Caco-2 (cell line): ENCODE measurements around the gene C22orf39. TPM values are rescaled to one million over a fixed set of nuclear protein-coding genes. Genes with fewer than 3 reads are reported as not detected.
"Not testable (repeated sequence)": the region's sequence is repeated elsewhere in the genome, so short reads cannot be mapped to it uniquely, and the experiment has no call there.

Source experiments
- BruUV-seq: library from RNA; stranded (reverse); fragments of 400-500 nt; replicated peaks from 2 replicates; lab custom pipeline; 2021; lab: Mats Ljungman, UMichigan
- CTCF ChIA-PET: fragments of 300-600 bp; sonication (Branson Sonifier 250); formaldehyde crosslinking; loops from one replicate; lab custom pipeline; 2022; ENCODE audit warnings: antibody characterized with exemption; lab: Charles Lee
- POLR2A ChIA-PET: fragments of 300-600 bp; sonication (Branson Sonifier 250); formaldehyde crosslinking; loops from one replicate; lab custom pipeline; 2022; ENCODE audit warnings: antibody characterized with exemption; lab: Charles Lee
- DNase-seq, 2 experiments: peaks; one replicate each; pipeline versions ENCODE4 v3.0.0 to v3.0.0-alpha.2; 2020 to 2022
- H3K27me3 ChIP-seq: replicated peaks from 2 replicates; pipeline ENCODE4 v1.6.0; 2011; ENCODE audit warnings: low read length; ENCODE audit not compliant: control insufficient read depth, insufficient read depth
- H3K36me3 ChIP-seq: 2 replicates; pipeline ENCODE4 v1.5.1; 2011; ENCODE audit warnings: low read length; ENCODE audit not compliant: control insufficient read depth, insufficient read depth
- H3K4me1 ChIP-seq: fragments of 250-450 bp; sonication (Bioruptor Pico); 2 replicates; pipeline ENCODE4 v1.5.1; 2020; ENCODE audit warnings: mild to moderate bottlenecking
- H3K4me3 ChIP-seq: 2 replicates; pipeline ENCODE4 v1.5.1; 2011; ENCODE audit warnings: low read depth, mild to moderate bottlenecking, control low read depth, low read length
- H3K9me3 ChIP-seq: fragments of 250-450 bp; sonication (Bioruptor Pico); 2 replicates; pipeline ENCODE4 v1.5.1; 2020; ENCODE audit warnings: mild to moderate bottlenecking, moderate library complexity
- H3K27ac Mint-ChIP-seq: one replicate; pipeline ENCODE4 v1.8.0; 2022; ENCODE audit warnings: mixed read lengths; ENCODE audit not compliant: unreplicated experiment
- H3K27me3 Mint-ChIP-seq: one replicate; pipeline ENCODE4 v1.8.0; 2022; ENCODE audit warnings: mixed read lengths; ENCODE audit not compliant: insufficient read depth, unreplicated experiment
- H3K36me3 Mint-ChIP-seq: one replicate; pipeline ENCODE4 v1.8.0; 2022; ENCODE audit warnings: mild to moderate bottlenecking, mixed read lengths; ENCODE audit not compliant: insufficient read depth, unreplicated experiment
- H3K4me1 Mint-ChIP-seq: one replicate; pipeline ENCODE4 v1.8.0; 2022; ENCODE audit warnings: low read depth, mixed read lengths; ENCODE audit not compliant: unreplicated experiment
- H3K4me3 Mint-ChIP-seq: one replicate; pipeline ENCODE4 v1.8.0; 2022; ENCODE audit warnings: mild to moderate bottlenecking, moderate library complexity, mixed read lengths; ENCODE audit not compliant: unreplicated experiment
- H3K9me3 Mint-ChIP-seq: one replicate; pipeline ENCODE4 v1.8.0; 2022; ENCODE audit warnings: mixed read lengths; ENCODE audit not compliant: unreplicated experiment
- CTCF ChIP-seq, 2 experiments: fragments of 200-600 bp in 1 of 2; IDR thresholded peaks; 1 replicate in 1 of 2; 2 replicates in 1 of 2; pipeline versions ENCODE4 v1.5.1 to v1.8.0; 2011 to 2022; ENCODE audit warnings: antibody characterized with exemption in 1 of 2, control low read depth in 1 of 2, inconsistent platforms in 1 of 2, low read depth in 1 of 2, low read length in 1 of 2, mild to moderate bottlenecking in 1 of 2, moderate library complexity in 1 of 2; ENCODE audit not compliant: insufficient read depth in 1 of 2, severe bottlenecking in 1 of 2, unreplicated experiment in 1 of 2
- intact Hi-C: fragments of 100-400 bp; cut with micrococcal nuclease; formaldehyde crosslinking; loops from one replicate; pipeline ENCODE4 v1.10.0; 2022; ENCODE audit not compliant: unreplicated experiment
- total RNA-seq: library from RNA; stranded (reverse); gene quantifications from 2 replicates; pipeline ENCODE4 v1.2.3, GENCODE V29; 2022

Gene C22orf39
- total RNA-seq, 1 experiment from 2014 or later, result 36.1 TPM

GRCh38 chr22:19448076-19448607 is 631 bp upstream of the C22orf39 start:
- no TSS peak for BruUV-seq
- CTCF ChIA-PET, result no interaction called here
- H3K27me3 Mint-ChIP-seq, result no peaks in the 10 kb centered on the region
- Histone ChIP-seq H3K27me3 (no peaks in the 10 kb centered on the region), H3K4me1 (no peaks in the 10 kb centered on the region), H3K9me3 (no peaks in the 10 kb centered on the region), H3K4me3 (peak overlapping the region; percentile 76), H3K36me3 (peaks cover 2% of the 10 kb centered on the region; the same call in 1 of the 2 replicates)
- H3K27ac Mint-ChIP-seq, result peak overlapping the region; percentile 76
- TF ChIP-seq CTCF (IDR thresholded peaks at IDR 0.05; ENCODE audit: insufficient read depth in 1 of 2, low read depth in 1 of 2, low read length in 1 of 2, severe bottlenecking in 1 of 2, unreplicated experiment in 1 of 2), result no peak
- POLR2A ChIA-PET, result interaction anchor here (1.9 kb wide), 1 partner anchor 31 kb away, joined by 10 read pairs; the partner anchor contains the start of gene CDC45
- peak overlapping the region; percentile 81 for H3K4me3 Mint-ChIP-seq
- intact Hi-C loops, result no loop called here
- H3K36me3 Mint-ChIP-seq, result peaks cover 48% of the 10 kb centered on the region
- DNase-seq, result peak; percentile 63 to 66
- H3K4me1 Mint-ChIP-seq, result peaks cover 17% of the 10 kb centered on the region
- no peaks in the 10 kb centered on the region for H3K9me3 Mint-ChIP-seq

GRCh38 chr22:19446603-19447329 is 745 bp downstream of the C22orf39 start:
- Histone ChIP-seq H3K27me3 (no peaks in the 10 kb centered on the region), H3K9me3 (no peaks in the 10 kb centered on the region), H3K36me3 (peaks cover 2% of the 10 kb centered on the region; the same call in 1 of the 2 replicates), H3K4me1 (no peaks in the 10 kb centered on the region), H3K4me3 (peak overlapping the region; percentile 76)
- peak overlapping the region; percentile 76 for H3K27ac Mint-ChIP-seq
- peaks cover 44% of the 10 kb centered on the region for H3K36me3 Mint-ChIP-seq
- H3K4me1 Mint-ChIP-seq, result peaks cover 17% of the 10 kb centered on the region
- no peaks in the 10 kb centered on the region for H3K9me3 Mint-ChIP-seq
- DNase-seq, result no peak
- CTCF ChIA-PET, result no interaction called here
- no peaks in the 10 kb centered on the region for H3K27me3 Mint-ChIP-seq
- no TSS peak for BruUV-seq
- POLR2A ChIA-PET, result interaction anchor here (0.9 to 1.9 kb wide), 4 partner anchors 15 to 541 kb away, joined by 3 to 10 read pairs (median 6); partner anchors contain the start of genes CDC45, DGCR6, HIRA and MRPL40
- no peak for TF ChIP-seq CTCF (IDR thresholded peaks at IDR 0.05; ENCODE audit: insufficient read depth in 1 of 2, low read depth in 1 of 2, low read length in 1 of 2, severe bottlenecking in 1 of 2, unreplicated experiment in 1 of 2)
- peak overlapping the region; percentile 81 for H3K4me3 Mint-ChIP-seq
- intact Hi-C loops, result loop anchor here (1.0 to 2.0 kb wide), 3 partner anchors 14 to 184 kb away; partner anchors contain the start of genes CDC45, MRPL40 and UFD1

GRCh38 chr22:19445279-19445982 is 2.1 kb downstream of the C22orf39 start:
- BruUV-seq, H3K4me1 ChIP-seq, H3K9me3 Mint-ChIP-seq, intact Hi-C loops, H3K36me3 ChIP-seq, H3K27me3 ChIP-seq, DNase-seq, H3K9me3 ChIP-seq, CTCF ChIA-PET, H3K4me3 ChIP-seq, H3K4me3 Mint-ChIP-seq, POLR2A ChIA-PET, H3K27me3 Mint-ChIP-seq, H3K27ac Mint-ChIP-seq: not testable (repeated sequence)
- Mint-ChIP-seq H3K4me1 (peaks cover 17% of the 10 kb centered on the region), H3K36me3 (peaks cover 46% of the 10 kb centered on the region)
